Hepatocyte (in vitro differentiated cells): ENCODE measurements around the gene DSCAM.

ENCODE experiments used
- CTCF ChIP-seq: fragments of 200-600 bp; sonication (generic); IDR thresholded peaks from 2 replicates; pipeline ENCODE4 v1.5.1; 2016; ENCODE audit warnings: antibody characterized with exemption, mild to moderate bottlenecking; ENCODE audit not compliant: poor library complexity
- EZH2 ChIP-seq: fragments of 200-600 bp; sonication (generic); IDR thresholded peaks from 2 replicates; pipeline ENCODE4 v1.6.1; 2016; ENCODE audit warnings: antibody characterized with exemption, mild to moderate bottlenecking, borderline replicate concordance

GRCh38 chr21:40847951-40848350 is 993 bp upstream of the DSCAM start:
- TF ChIP-seq EZH2 (no peak), CTCF (no peak)
